IMR-90 (cell line): ENCODE results near the gene HMGXB3.

Source experiments
- MXI1 ChIP-seq: IDR thresholded peaks from 2 replicates; pipeline ENCODE4 v1.6.1; 2012; ENCODE audit warnings: low read depth, mild to moderate bottlenecking, low read length, moderate library complexity, borderline replicate concordance
- POLR2A ChIP-seq: IDR thresholded peaks from 2 replicates; pipeline ENCODE4 v1.6.1; 2012; ENCODE audit warnings: mild to moderate bottlenecking, low read depth, low read length
- RAD21 ChIP-seq: IDR thresholded peaks from 2 replicates; pipeline ENCODE4 v1.6.1; 2012; ENCODE audit warnings: low read length, improper control_type of control experiment
- RCOR1 ChIP-seq: IDR thresholded peaks from 2 replicates; pipeline ENCODE4 v1.6.1; 2012; ENCODE audit warnings: mild to moderate bottlenecking, low read length, improper control_type of control experiment; ENCODE audit not compliant: insufficient replicate concordance
- TF ChIP-seq, protein P1 (sequence below): conservative IDR thresholded peaks from 2 replicates; pipeline ENCODE4 v1.5.1; 2012; ENCODE audit warnings: mild to moderate bottlenecking, low read depth, low read length, improper control_type of control experiment

- TF ChIP-seq, protein P1, sequence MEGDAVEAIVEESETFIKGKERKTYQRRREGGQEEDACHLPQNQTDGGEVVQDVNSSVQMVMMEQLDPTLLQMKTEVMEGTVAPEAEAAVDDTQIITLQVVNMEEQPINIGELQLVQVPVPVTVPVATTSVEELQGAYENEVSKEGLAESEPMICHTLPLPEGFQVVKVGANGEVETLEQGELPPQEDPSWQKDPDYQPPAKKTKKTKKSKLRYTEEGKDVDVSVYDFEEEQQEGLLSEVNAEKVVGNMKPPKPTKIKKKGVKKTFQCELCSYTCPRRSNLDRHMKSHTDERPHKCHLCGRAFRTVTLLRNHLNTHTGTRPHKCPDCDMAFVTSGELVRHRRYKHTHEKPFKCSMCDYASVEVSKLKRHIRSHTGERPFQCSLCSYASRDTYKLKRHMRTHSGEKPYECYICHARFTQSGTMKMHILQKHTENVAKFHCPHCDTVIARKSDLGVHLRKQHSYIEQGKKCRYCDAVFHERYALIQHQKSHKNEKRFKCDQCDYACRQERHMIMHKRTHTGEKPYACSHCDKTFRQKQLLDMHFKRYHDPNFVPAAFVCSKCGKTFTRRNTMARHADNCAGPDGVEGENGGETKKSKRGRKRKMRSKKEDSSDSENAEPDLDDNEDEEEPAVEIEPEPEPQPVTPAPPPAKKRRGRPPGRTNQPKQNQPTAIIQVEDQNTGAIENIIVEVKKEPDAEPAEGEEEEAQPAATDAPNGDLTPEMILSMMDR, result no peak
- TF ChIP-seq POLR2A (no peak), RCOR1 (no peak), RAD21 (no peak), MXI1 (no peak)
Measured at GRCh38 chr5:150097152-150097551, 96.6 kb downstream of the HMGXB3 start.
